ENCODE measurements around the gene TPD52L2.

TPD52L2 gene

GRCh38 chr20:63856098-63856511, 9.0 kb upstream of the TPD52L2 start:
- no peak for TF ChIP-seq CTCF (IDR thresholded peaks at IDR 0.05; ENCODE audit: control insufficient read depth, insufficient read depth, low read depth, low read length, missing control alignments)
- H3K4me3 ChIP-seq (ENCODE audit: control insufficient read depth, low read depth, low read length) = no peak overlapping the region

GRCh38 chr20:63857764-63858392, 7.2 kb upstream of the TPD52L2 start:
- no peak for TF ChIP-seq CTCF (IDR thresholded peaks at IDR 0.05; ENCODE audit: control insufficient read depth, insufficient read depth, low read depth, low read length, missing control alignments)
- no peak overlapping the region for H3K4me3 ChIP-seq (ENCODE audit: control insufficient read depth, low read depth, low read length)
- DNase-seq (ENCODE audit: low read depth) = no peak

More at GRCh38 chr20:63856098-63856511, 9.0 kb upstream of the TPD52L2 start:
- no peak for DNase-seq (ENCODE audit: low read depth)

- peak; percentile 34 for TF ChIP-seq CTCF (IDR thresholded peaks at IDR 0.05; ENCODE audit: control insufficient read depth, insufficient read depth, low read depth, low read length, missing control alignments)
- no peak for DNase-seq (ENCODE audit: low read depth)
- H3K4me3 ChIP-seq (ENCODE audit: control insufficient read depth, low read depth, low read length) = no peak overlapping the region
Observed at GRCh38 chr20:63858393-63859165, 6.5 kb upstream of the TPD52L2 start.

- no peak for DNase-seq (ENCODE audit: low read depth)
- TF ChIP-seq CTCF (IDR thresholded peaks at IDR 0.05; ENCODE audit: control insufficient read depth, insufficient read depth, low read depth, low read length, missing control alignments) = no peak
- no peak overlapping the region for H3K4me3 ChIP-seq (ENCODE audit: control insufficient read depth, low read depth, low read length)
Observed at GRCh38 chr20:63859166-63859699, 5.8 kb upstream of the TPD52L2 start.

GRCh38 chr20:63860325-63861051, 4.6 kb upstream of the TPD52L2 start:
- TF ChIP-seq CTCF (IDR thresholded peaks at IDR 0.05; ENCODE audit: control insufficient read depth, insufficient read depth, low read depth, low read length, missing control alignments) = no peak
- no peak overlapping the region for H3K4me3 ChIP-seq (ENCODE audit: control insufficient read depth, low read depth, low read length)
- no peak for DNase-seq (ENCODE audit: low read depth)

GRCh38 chr20:63861365-63861934, 3.6 kb upstream of the TPD52L2 start, which contains the start of gene ABHD16B:
ABHD16B (plus strand) TSS chr20:63861498; CDS start chr20:63861541, 43 bp downstream.
- TF ChIP-seq CTCF (IDR thresholded peaks at IDR 0.05; ENCODE audit: control insufficient read depth, insufficient read depth, low read depth, low read length, missing control alignments) = no peak
- DNase-seq (ENCODE audit: low read depth) = no peak
- H3K4me3 ChIP-seq (ENCODE audit: control insufficient read depth, low read depth, low read length) = no peak within 1 kb of the TSS

All from AG09309 (cell line).